Measurements from ENCODE around the gene PHACTR1. TPM values are rescaled to one million over a fixed set of nuclear protein-coding genes. Genes with fewer than 3 reads are reported as not detected.

The PHACTR1 gene
- total RNA-seq, 1 experiment from 2014 or later = 0.05 TPM

- TF ChIP-seq, protein P1, sequence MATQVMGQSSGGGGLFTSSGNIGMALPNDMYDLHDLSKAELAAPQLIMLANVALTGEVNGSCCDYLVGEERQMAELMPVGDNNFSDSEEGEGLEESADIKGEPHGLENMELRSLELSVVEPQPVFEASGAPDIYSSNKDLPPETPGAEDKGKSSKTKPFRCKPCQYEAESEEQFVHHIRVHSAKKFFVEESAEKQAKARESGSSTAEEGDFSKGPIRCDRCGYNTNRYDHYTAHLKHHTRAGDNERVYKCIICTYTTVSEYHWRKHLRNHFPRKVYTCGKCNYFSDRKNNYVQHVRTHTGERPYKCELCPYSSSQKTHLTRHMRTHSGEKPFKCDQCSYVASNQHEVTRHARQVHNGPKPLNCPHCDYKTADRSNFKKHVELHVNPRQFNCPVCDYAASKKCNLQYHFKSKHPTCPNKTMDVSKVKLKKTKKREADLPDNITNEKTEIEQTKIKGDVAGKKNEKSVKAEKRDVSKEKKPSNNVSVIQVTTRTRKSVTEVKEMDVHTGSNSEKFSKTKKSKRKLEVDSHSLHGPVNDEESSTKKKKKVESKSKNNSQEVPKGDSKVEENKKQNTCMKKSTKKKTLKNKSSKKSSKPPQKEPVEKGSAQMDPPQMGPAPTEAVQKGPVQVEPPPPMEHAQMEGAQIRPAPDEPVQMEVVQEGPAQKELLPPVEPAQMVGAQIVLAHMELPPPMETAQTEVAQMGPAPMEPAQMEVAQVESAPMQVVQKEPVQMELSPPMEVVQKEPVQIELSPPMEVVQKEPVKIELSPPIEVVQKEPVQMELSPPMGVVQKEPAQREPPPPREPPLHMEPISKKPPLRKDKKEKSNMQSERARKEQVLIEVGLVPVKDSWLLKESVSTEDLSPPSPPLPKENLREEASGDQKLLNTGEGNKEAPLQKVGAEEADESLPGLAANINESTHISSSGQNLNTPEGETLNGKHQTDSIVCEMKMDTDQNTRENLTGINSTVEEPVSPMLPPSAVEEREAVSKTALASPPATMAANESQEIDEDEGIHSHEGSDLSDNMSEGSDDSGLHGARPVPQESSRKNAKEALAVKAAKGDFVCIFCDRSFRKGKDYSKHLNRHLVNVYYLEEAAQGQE (IDR thresholded peaks at IDR 0.05; ENCODE audit: insufficient read depth in 1 of 2, low read depth in 2 of 2, low read length in 1 of 2) = no peak
- TF ChIP-seq POLR2AphosphoS5 (IDR thresholded peaks at IDR 0.05; ENCODE audit: low read depth, low read length) = no peak
- DNase-seq (ENCODE audit: low read depth, low spot score) = no peak
- CTCF ChIA-PET = no interaction called here
- Histone ChIP-seq H3K36me3 (ENCODE audit: control insufficient read depth, insufficient read depth, low read length) (no peaks in the 10 kb centered on the region), H3K9me3 (ENCODE audit: control insufficient read depth, insufficient read depth, low read depth, low read length) (no peaks in the 10 kb centered on the region), H3K4me1 (ENCODE audit: control insufficient read depth, insufficient read depth, low read length) (peaks cover 8% of the 10 kb centered on the region), H3K27me3 (ENCODE audit: control insufficient read depth, insufficient read depth, low read length) (peaks cover 51% of the 10 kb centered on the region), H3K27ac (ENCODE audit: low read length) (no peak overlapping the region), H3K4me3 (ENCODE audit: low read depth in 2 of 2, low read length in 2 of 2) (no peak overlapping the region)
- no TSS peak for BruUV-seq (replicated peaks)
- no peak for ATAC-seq
- intact Hi-C loops (cut with micrococcal nuclease; ENCODE audit: unreplicated experiment) (no loop called here), in situ Hi-C loops (cut with HindIII; ENCODE audit: low pct_unique_long_range_greater_than_20kb, low sequenced_read_pairs) (no loop called here)
- POLR2A ChIA-PET = no interaction called here
Observed at GRCh38 chr6:13012296-13012695, 295.7 kb downstream of the PHACTR1 start.

DNA sequence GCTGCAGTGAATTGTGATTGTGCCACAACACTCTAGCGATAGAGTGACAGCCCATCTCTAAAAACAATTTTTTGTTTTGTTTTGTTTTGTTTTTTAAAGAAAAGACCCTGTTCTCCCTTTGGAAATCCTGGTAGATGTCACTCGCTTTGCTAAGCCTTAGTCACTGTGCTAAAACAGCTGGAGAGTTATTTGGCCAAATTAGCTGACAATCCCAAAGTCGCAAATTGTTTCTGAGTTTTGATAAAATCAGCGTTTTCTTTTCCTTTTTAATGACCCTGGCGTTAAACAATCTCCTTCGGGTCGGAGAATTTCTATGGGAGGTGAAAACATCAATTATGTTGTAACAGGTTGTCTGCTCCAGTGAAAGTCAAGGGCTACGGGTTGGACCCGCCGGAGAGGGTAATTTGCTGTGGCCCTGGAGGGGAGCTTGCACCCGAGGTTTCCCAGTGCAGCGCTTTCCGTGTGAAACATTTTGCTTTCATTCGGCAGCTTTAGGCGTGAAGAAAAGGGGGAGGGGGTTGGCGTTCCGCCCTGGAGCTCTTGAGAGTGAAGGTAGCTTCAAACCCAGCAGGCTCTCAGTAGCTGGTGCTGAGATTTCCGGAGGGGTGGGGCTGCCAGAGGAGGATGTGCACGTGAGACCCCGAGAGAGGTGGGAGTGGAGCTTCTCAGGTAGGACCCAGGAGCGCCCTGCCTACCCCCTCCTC lies 296.6 kb downstream of the PHACTR1 start:
- CTCF ChIA-PET = no interaction called here
- no peak for ATAC-seq
- no peak for DNase-seq (ENCODE audit: low read depth, low spot score)
- no peaks in the 10 kb centered on the region for H3K36me3 ChIP-seq (ENCODE audit: control insufficient read depth, insufficient read depth, low read length)
- peak overlapping the region; percentile 11 to 13; a peak in 2 of 4 replicates for H3K4me3 ChIP-seq (ENCODE audit: low read depth in 2 of 2, low read length in 2 of 2)
- peaks cover 53% of the 10 kb centered on the region for H3K27me3 ChIP-seq (ENCODE audit: control insufficient read depth, insufficient read depth, low read length)
- intact Hi-C loops (cut with micrococcal nuclease; ENCODE audit: unreplicated experiment) (no loop called here), in situ Hi-C loops (cut with HindIII; ENCODE audit: low pct_unique_long_range_greater_than_20kb, low sequenced_read_pairs) (no loop called here)
- BruUV-seq (replicated peaks) = no TSS peak
- no peaks in the 10 kb centered on the region for H3K9me3 ChIP-seq (ENCODE audit: control insufficient read depth, insufficient read depth, low read depth, low read length)
- POLR2A ChIA-PET = no interaction called here
- H3K27ac ChIP-seq (ENCODE audit: low read length) = no peak overlapping the region
- TF ChIP-seq POLR2AphosphoS5 (IDR thresholded peaks at IDR 0.05; ENCODE audit: low read depth, low read length) = no peak
- no peak for TF ChIP-seq TCF7L2 (IDR thresholded peaks at IDR 0.05; ENCODE audit: low read depth, low read length)
- TF ChIP-seq, protein P1 (IDR thresholded peaks at IDR 0.05; ENCODE audit: insufficient read depth in 1 of 2, low read depth in 2 of 2, low read length in 1 of 2) = no peak
- no peak for TF ChIP-seq SIN3A (IDR thresholded peaks at IDR 0.05; ENCODE audit: borderline replicate concordance, insufficient read depth, low read depth, low read length)
- TF ChIP-seq, protein P2, sequence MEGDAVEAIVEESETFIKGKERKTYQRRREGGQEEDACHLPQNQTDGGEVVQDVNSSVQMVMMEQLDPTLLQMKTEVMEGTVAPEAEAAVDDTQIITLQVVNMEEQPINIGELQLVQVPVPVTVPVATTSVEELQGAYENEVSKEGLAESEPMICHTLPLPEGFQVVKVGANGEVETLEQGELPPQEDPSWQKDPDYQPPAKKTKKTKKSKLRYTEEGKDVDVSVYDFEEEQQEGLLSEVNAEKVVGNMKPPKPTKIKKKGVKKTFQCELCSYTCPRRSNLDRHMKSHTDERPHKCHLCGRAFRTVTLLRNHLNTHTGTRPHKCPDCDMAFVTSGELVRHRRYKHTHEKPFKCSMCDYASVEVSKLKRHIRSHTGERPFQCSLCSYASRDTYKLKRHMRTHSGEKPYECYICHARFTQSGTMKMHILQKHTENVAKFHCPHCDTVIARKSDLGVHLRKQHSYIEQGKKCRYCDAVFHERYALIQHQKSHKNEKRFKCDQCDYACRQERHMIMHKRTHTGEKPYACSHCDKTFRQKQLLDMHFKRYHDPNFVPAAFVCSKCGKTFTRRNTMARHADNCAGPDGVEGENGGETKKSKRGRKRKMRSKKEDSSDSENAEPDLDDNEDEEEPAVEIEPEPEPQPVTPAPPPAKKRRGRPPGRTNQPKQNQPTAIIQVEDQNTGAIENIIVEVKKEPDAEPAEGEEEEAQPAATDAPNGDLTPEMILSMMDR (IDR thresholded peaks at IDR 0.05) = no peak
- peaks cover 8% of the 10 kb centered on the region for H3K4me1 ChIP-seq (ENCODE audit: control insufficient read depth, insufficient read depth, low read length)
